ENCODE measurements around the gene EPB41L4A.

The EPB41L4A gene

GRCh38 chr5:112418659-112419163 lies 366 bp downstream of the EPB41L4A start:
- Histone ChIP-seq H3K9me2 (replicated peaks; ENCODE audit: low read depth, low read length) (no peaks in the 10 kb centered on the region), H3K4me2 (ENCODE audit: low read depth, low read length, poor library complexity, severe bottlenecking) (peak overlapping the region; percentile 44), H3F3A (ENCODE audit: low read depth) (no peaks in the 10 kb centered on the region), H3K27me3 (ENCODE audit: insufficient read depth, low read length, poor library complexity, severe bottlenecking) (no peaks in the 10 kb centered on the region), H4K20me1 (ENCODE audit: insufficient read depth, low read length, poor library complexity, severe bottlenecking) (no peaks in the 10 kb centered on the region), H3K36me3 (ENCODE audit: insufficient read depth, low read length) (no peaks in the 10 kb centered on the region), H3K9ac (ENCODE audit: low read depth, low read length, poor library complexity, severe bottlenecking) (no peak overlapping the region), H3K4me1 (ENCODE audit: insufficient read depth, low read length, poor library complexity, severe bottlenecking) (no peaks in the 10 kb centered on the region), H3K9me3 (ENCODE audit: insufficient read depth, low read depth, low read length) (no peaks in the 10 kb centered on the region), H2AFZ (ENCODE audit: low read length) (peak overlapping the region; percentile 36; the same call in 1 of the 2 replicates), H3K4me3 (ENCODE audit: low read length, poor library complexity, severe bottlenecking) (no peak overlapping the region), H3K79me2 (ENCODE audit: insufficient read depth, low read length) (no peaks in the 10 kb centered on the region)
- TF ChIP-seq CTCF (conservative IDR thresholded peaks at IDR 0.05; ENCODE audit: low read length) = no peak

- Histone ChIP-seq H3F3A (ENCODE audit: low read depth) (no peaks in the 10 kb centered on the region), H3K79me2 (ENCODE audit: insufficient read depth, low read length) (no peaks in the 10 kb centered on the region), H2AFZ (ENCODE audit: low read length) (peak overlapping the region; percentile 36; the same call in 1 of the 2 replicates), H4K20me1 (ENCODE audit: insufficient read depth, low read length, poor library complexity, severe bottlenecking) (no peaks in the 10 kb centered on the region), H3K27me3 (ENCODE audit: insufficient read depth, low read length, poor library complexity, severe bottlenecking) (no peaks in the 10 kb centered on the region), H3K9ac (ENCODE audit: low read depth, low read length, poor library complexity, severe bottlenecking) (no peak overlapping the region), H3K4me2 (ENCODE audit: low read depth, low read length, poor library complexity, severe bottlenecking) (peak overlapping the region; percentile 44), H3K36me3 (ENCODE audit: insufficient read depth, low read length) (no peaks in the 10 kb centered on the region), H3K9me2 (replicated peaks; ENCODE audit: low read depth, low read length) (no peaks in the 10 kb centered on the region), H3K9me3 (ENCODE audit: insufficient read depth, low read depth, low read length) (no peaks in the 10 kb centered on the region), H3K4me1 (ENCODE audit: insufficient read depth, low read length, poor library complexity, severe bottlenecking) (no peaks in the 10 kb centered on the region), H3K4me3 (ENCODE audit: low read length, poor library complexity, severe bottlenecking) (peak overlapping the region; percentile 49)
- no peak for TF ChIP-seq EZH2phosphoT487 (IDR thresholded peaks at IDR 0.05; ENCODE audit: borderline replicate concordance)
- TF ChIP-seq CTCF (conservative IDR thresholded peaks at IDR 0.05; ENCODE audit: low read length) = no peak
Observed at GRCh38 chr5:112417931-112418658, 982 bp downstream of the EPB41L4A start.

GRCh38 chr5:112415552-112415951 lies 3.5 kb downstream of the EPB41L4A start:
- Histone ChIP-seq H3F3A (ENCODE audit: low read depth) (no peaks in the 10 kb centered on the region), H3K4me1 (ENCODE audit: insufficient read depth, low read length, poor library complexity, severe bottlenecking) (no peaks in the 10 kb centered on the region), H3K4me2 (ENCODE audit: low read depth, low read length, poor library complexity, severe bottlenecking) (no peak overlapping the region), H3K9ac (ENCODE audit: low read depth, low read length, poor library complexity, severe bottlenecking) (no peak overlapping the region), H4K20me1 (ENCODE audit: insufficient read depth, low read length, poor library complexity, severe bottlenecking) (no peaks in the 10 kb centered on the region), H3K9me2 (replicated peaks; ENCODE audit: low read depth, low read length) (no peaks in the 10 kb centered on the region), H3K79me2 (ENCODE audit: insufficient read depth, low read length) (no peaks in the 10 kb centered on the region), H3K9me3 (ENCODE audit: insufficient read depth, low read depth, low read length) (no peaks in the 10 kb centered on the region), H2AFZ (ENCODE audit: low read length) (no peak overlapping the region), H3K4me3 (ENCODE audit: low read length, poor library complexity, severe bottlenecking) (no peak overlapping the region), H3K36me3 (ENCODE audit: insufficient read depth, low read length) (no peaks in the 10 kb centered on the region), H3K27me3 (ENCODE audit: insufficient read depth, low read length, poor library complexity, severe bottlenecking) (no peaks in the 10 kb centered on the region)
- no peak for TF ChIP-seq EZH2phosphoT487 (IDR thresholded peaks at IDR 0.05; ENCODE audit: borderline replicate concordance)
- no peak for TF ChIP-seq CTCF (conservative IDR thresholded peaks at IDR 0.05; ENCODE audit: low read length)
